H1 (cell line): Measurements from ENCODE around the gene MUC4. TPM values are rescaled to one million over a fixed set of nuclear protein-coding genes. Genes with fewer than 3 reads are reported as not detected.

Source experiments
- CTCF ChIP-seq, 3 experiments: IDR thresholded peaks; 1 replicate in 2 of 3; 2 replicates in 1 of 3; pipeline versions ENCODE4 v1.5.1 to v1.6.1; 2011; ENCODE audit warnings: low read length in 3 of 3, mild to moderate bottlenecking in 3 of 3, inconsistent platforms in 2 of 3, low read depth in 1 of 3, moderate library complexity in 1 of 3; ENCODE audit not compliant: insufficient read depth in 1 of 3; ENCODE audit errors: control extremely low read depth in 1 of 3
- EZH2 ChIP-seq: fragments of 200-600 bp; sonication (generic); IDR thresholded peaks from 2 replicates; pipeline ENCODE4 v1.7.1; 2012; ENCODE audit warnings: low read depth, mild to moderate bottlenecking, moderate library complexity, low read length, inconsistent platforms; ENCODE audit not compliant: severe bottlenecking
- GTF2F1 ChIP-seq: IDR thresholded peaks from 2 replicates; pipeline ENCODE4 v1.6.1; 2012; ENCODE audit warnings: low read depth, low read length, improper control_type of control experiment, borderline replicate concordance
- NRF1 ChIP-seq: IDR thresholded peaks from 2 replicates; pipeline ENCODE4 v1.6.1; 2011; ENCODE audit warnings: mild to moderate bottlenecking, low read depth, low read length, improper control_type of control experiment
- POLR2AphosphoS5 ChIP-seq: IDR thresholded peaks from 2 replicates; pipeline ENCODE4 v1.6.1; 2011; ENCODE audit warnings: low read depth, low read length
- SIRT6 ChIP-seq: IDR thresholded peaks from one replicate; pipeline ENCODE4 v1.7.1; 2012; ENCODE audit warnings: low read length, inconsistent platforms
- SP1 ChIP-seq: IDR thresholded peaks from 2 replicates; pipeline ENCODE4 v1.6.1; 2011; ENCODE audit warnings: low read depth, low read length
- TCF12 ChIP-seq: IDR thresholded peaks from 2 replicates; pipeline ENCODE4 v1.6.1; 2011; ENCODE audit warnings: low read depth, mild to moderate bottlenecking, low read length
- ZNF274 ChIP-seq: IDR thresholded peaks from 2 replicates; pipeline ENCODE4 v1.7.0; 2012; ENCODE audit warnings: low read length, borderline replicate concordance; ENCODE audit errors: extremely low read depth
- polyA plus RNA-seq, 7 experiments: library from polyadenylated mRNA; depleted of rRNA in 3 of 7; stranded (reverse) in 5 of 7; unstranded in 2 of 7; fragments of >200 nt in 5 of 7; fragments of 200-250 nt in 2 of 7; gene quantifications; 1 replicate in 5 of 7; 2 replicates in 1 of 7; 4 replicates in 1 of 7; pipeline versions ENCODE4 v1.2.1 to v1.2.3, GENCODE V29; 2011 to 2013; ENCODE audit warnings: missing spikeins in 2 of 7, mixed read lengths in 2 of 7
- total RNA-seq: library from RNA; stranded (reverse); fragmentation: NEBNext Ultra II Directional; extraction: Animal tissue kit (Norgen Biotek cat#: 25700); gene quantifications from 2 replicates; pipeline ENCODE4 v1.2.1, GENCODE V29; 2021

Gene MUC4
- total and polyA plus RNA-seq, 2 of the 8 experiments (the other 6 are each of a cell fraction or from before 2014, with no cell fraction given): 0.89 to 2.0 TPM

DNA sequence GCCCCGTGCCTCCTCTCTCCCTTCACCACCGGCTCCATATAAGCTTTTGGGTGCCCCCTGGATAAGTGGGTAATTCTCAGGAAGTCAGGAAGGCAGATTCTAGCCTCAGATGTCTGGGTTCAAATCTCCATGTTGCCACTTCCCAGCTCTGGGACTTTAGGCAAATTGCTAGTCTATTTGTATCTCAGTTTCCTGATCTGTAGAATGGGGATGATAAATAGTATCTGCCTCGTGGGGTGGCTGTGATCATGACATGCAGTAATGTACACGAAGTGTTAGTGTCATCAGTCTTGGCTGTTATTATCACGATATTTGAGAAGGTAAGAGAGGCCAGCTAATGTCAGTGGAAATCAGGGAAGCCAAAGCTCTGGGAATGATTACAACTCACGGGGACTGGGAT, 43.3 kb downstream of the MUC4 start (continued):
- TF ChIP-seq CTCF (IDR thresholded peaks at IDR 0.05; ENCODE audit: control extremely low read depth in 1 of 3, insufficient read depth in 1 of 3, low read depth in 1 of 3, low read length in 3 of 3) (no peak), TCF12 (no peak), NRF1 (no peak), SIRT6 (no peak), EZH2 (no peak), SP1 (no peak), POLR2AphosphoS5 (no peak), ZNF274 (no peak), GTF2F1 (no peak)
- TF ChIP-seq, all 59 proteins: peak for 0
